GM12875 (cell line): ENCODE data around the gene FCMR.

ENCODE experiments used
- H3K4me3 ChIP-seq: one replicate; pipeline ENCODE4 v1.5.1; 2011; ENCODE audit warnings: low read depth, low read length, control low read depth
- TF ChIP-seq, protein P1 (sequence below): IDR thresholded peaks from 2 replicates; pipeline ENCODE4 v1.5.1; 2011; ENCODE audit warnings: low read depth, mild to moderate bottlenecking, control low read depth, inconsistent platforms, low read length, moderate library complexity, borderline replicate concordance; ENCODE audit not compliant: insufficient read depth

FCMR gene

DNA sequence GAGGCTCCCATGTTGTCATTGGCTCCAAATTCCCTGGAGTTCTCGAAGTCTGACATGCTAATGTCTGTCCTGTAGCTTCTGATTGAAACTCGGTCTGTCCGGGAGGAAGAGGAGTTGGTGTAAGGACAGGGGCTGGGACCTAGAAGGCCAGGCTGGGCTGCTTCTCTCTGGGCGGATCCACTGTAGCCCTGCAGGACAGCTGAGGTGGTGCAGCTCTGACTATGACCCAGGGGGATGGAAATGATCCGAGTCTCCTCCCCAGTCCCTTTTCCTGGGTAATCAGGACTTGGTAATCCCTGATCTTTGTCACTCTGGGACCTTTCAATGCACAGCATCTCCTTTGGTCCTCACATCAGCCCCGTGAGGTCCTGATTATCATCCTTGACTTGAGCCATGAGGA lies 10.0 kb upstream of the FCMR start:
- peak overlapping the region; percentile 72 for H3K4me3 ChIP-seq
- TF ChIP-seq, protein P1, sequence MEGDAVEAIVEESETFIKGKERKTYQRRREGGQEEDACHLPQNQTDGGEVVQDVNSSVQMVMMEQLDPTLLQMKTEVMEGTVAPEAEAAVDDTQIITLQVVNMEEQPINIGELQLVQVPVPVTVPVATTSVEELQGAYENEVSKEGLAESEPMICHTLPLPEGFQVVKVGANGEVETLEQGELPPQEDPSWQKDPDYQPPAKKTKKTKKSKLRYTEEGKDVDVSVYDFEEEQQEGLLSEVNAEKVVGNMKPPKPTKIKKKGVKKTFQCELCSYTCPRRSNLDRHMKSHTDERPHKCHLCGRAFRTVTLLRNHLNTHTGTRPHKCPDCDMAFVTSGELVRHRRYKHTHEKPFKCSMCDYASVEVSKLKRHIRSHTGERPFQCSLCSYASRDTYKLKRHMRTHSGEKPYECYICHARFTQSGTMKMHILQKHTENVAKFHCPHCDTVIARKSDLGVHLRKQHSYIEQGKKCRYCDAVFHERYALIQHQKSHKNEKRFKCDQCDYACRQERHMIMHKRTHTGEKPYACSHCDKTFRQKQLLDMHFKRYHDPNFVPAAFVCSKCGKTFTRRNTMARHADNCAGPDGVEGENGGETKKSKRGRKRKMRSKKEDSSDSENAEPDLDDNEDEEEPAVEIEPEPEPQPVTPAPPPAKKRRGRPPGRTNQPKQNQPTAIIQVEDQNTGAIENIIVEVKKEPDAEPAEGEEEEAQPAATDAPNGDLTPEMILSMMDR = peak; percentile 65

DNA sequence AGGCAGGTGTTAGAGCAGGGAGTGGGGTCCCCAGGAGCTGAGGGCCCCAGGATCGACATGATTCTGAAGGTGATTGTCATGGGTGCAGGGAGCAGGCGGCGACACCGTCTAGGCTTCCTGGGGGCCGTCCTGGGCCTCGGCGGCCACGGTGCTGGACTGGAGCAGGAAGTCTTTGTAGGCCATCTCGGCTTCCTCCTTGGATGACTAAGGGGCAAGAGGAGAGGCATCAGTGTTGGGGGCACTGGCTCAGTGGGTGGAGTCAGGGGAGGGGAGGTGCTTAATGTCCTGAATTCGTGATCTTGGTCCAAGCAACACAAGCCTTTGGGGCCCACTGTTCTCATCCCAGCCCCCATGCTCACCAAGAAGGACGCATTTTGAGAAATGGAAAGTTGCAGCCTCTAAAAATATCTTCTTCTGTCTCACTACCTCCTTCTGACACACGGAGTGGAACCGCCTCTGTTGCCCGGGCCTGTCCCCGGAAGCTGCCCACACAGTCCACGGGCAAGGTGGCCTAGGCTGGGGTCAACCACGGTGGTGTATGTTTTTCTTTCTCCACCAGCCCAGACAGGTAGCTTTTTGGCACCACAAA lies 8.6 kb upstream of the FCMR start:
- H3K4me3 ChIP-seq = peak overlapping the region; percentile 72
- TF ChIP-seq, protein P1 = no peak

DNA sequence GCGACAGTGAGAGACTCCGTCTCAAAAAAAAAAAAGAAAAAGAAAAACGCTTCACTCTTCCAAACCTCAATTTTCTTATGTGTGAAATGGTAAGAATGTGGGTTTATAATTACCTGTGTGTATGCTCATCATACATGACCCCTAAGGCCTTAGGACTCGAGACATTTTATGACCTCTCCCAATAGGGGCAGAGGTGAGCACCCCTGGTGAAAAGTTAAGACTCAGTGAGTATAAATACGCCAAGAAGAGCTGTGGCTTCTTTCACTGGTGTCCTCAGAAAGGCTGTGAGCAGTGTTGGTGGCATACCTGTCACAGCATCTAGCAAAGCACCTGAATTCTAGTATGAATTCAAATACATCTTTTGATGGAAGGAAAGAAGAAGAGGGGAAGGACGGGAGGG lies 7.8 kb upstream of the FCMR start:
- peak overlapping the region; percentile 72 for H3K4me3 ChIP-seq
- TF ChIP-seq, protein P1 = no peak

DNA sequence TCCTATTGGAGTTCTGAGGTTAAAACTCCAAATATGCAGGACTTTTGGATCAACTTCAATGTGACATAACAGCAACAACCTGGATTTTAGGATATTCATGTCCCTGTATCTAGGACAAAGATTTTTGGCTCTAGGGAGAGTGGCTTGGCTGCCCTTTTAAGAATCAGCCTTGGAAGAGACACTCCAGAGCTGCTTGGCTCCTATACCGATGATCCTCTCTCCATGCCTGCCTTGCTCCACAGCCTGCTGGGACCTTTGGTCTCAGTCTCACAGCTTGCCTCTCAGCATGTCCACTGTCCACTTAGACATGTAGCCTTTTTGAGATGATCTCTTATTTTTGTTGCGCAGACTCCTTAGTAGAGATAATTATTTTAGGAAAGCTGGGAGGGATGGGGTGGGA lies 4.5 kb upstream of the FCMR start:
- H3K4me3 ChIP-seq = no peak overlapping the region
- TF ChIP-seq, protein P1 = no peak

DNA sequence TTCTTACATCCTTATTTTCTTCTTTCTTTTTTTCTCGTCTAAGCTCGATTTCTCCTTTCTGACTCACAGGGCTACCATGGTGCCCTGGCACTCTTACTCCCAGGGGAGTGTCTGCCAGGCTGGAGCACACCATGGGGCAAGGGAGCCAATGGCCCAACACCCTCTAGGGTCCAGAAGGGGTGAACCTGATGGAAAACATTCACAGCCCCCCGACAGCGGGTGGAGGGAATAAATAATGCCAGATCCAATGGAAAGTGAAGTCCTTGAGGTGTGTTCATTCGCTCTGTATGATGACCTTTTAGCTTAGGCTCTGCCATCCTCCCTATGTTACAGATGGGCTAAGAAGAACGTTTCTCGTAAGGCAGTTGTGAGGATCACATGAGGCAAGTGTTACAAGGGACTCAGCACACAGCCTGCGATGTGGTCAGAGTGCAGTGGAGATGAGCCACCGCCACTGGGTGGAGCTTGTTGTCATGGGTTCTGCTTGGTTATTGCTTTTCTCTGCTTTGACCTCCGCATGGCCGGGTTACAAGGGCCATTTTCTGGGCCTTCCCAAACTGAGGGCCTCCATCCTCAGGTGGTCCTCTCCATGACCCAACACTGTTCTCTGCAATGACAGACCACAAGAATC lies 3.5 kb upstream of the FCMR start:
- TF ChIP-seq, protein P1 = peak; percentile 26; the same call in 1 of the 2 replicates
- H3K4me3 ChIP-seq = no peak overlapping the region

DNA sequence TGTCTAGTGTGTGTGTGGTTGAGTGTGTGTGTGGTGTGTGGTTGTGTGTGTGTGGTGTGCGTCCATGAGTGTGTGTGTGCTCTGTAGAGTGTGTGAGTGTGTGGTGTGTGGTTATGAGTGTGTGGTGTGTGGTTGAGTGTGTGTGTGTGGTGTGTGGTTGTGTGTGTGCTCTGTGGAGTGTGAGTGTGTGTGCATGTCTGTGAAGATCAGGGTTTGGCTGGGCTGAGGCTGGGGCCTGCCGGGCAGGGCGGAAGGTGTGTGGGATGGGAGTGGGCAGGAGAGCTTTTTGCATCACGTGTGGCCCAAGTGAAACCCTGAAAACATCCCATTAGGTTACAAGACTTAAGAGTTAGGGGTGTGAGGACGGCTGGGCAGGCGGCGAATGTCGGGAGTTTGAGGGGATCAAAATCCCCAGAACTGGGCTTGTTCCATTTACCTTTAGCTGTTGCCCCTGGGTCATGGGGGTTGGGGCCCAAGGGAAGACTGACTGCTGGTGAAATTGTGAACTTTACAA lies 2.9 kb upstream of the FCMR start:
- TF ChIP-seq, protein P1 = no peak
- no peak overlapping the region for H3K4me3 ChIP-seq

DNA sequence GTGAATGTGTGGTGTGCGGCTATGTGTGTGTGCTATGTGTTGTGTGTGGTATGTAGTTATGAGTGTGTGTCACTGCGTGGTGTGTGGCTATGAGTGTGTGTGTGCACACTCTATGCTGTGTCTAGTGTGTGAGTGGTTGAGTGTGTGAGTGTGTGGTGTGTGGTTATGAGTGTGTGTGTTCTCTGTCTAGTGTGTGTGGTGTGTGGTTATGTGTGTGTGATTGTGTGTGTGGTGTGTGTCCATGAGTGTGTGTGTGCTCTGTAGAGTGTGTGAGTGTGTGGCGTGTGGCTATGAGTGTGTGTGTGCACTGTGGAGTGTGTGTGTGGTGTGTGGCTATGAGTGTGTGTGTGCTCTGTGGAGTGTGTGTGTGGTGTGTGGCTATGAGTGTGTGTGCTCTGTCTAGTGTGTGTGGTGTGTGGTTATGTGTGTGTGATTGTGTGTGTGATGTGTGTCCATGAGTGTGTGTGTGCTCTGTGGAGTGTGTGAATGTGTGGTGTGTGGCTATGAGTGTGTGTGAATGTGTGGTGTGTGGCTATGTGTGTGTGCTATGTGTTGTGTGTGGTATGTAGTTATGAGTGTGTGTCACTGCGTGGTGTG lies 2.3 kb upstream of the FCMR start:
- peak overlapping the region; percentile 38 for H3K4me3 ChIP-seq
